OCI-LY7 (cell line): ENCODE measurements around the gene CARHSP1.

Experiments used
- EZH2phosphoT487 ChIP-seq: fragments of 200-600 bp; sonication (generic); IDR thresholded peaks from 2 replicates; pipeline ENCODE4 v1.6.1; 2018; ENCODE audit warnings: low read depth, borderline replicate concordance, mild to moderate bottlenecking, mixed run types, antibody characterized with exemption, low read length, moderate library complexity, mixed read lengths
- TF ChIP-seq, protein P1 (sequence below): fragments of 200-600 bp; sonication (generic); conservative IDR thresholded peaks from 2 replicates; pipeline ENCODE4 v1.5.1; 2014; ENCODE audit warnings: mild to moderate bottlenecking, antibody characterized with exemption, low read length, moderate library complexity, mixed read lengths

DNA sequence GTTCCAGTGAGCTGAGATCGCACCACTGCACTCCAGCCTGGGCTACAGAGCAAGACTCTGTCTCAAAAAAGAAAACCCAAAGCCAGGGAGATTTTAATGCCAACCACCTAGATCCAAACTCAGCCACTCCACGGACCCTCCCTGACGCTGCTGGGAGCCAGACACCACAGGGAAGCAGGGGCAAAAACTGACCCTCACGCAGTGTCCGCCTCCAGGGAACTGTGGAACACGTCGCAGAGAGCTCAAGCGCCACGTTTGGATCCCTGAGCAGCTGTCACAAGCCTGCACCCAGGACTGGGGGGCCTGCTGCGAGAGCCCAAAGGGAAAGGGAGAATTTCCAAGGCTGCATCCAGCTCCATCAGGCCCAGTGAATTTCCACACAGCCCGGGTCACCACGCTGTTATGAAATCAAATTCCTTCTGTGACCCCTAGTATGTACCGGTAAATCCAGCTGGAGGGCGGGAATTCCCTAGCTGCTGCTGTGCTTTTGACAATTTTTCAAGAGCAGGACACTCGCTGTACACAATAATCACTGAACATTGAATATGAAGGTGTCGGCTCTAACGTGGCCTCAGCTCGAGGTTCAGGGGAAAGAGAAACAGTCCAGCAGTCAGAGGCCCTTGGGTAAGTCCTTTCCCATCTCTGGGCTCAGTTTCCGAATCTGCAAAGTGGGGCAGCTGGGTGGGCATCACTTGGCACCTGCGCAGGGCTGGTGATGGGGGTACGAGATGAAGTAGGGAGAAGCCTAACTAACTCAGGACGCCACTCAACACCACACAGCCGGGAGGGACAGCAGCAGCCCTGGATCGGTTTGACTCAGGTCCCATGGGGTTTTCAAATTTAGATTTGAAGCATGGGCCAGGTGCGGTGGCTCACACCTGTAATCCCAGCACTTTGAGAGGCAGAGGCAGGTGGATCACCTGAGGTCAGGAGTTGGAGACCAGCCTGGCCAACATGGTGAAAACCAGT, 8.6 kb downstream of the CARHSP1 start:
- TF ChIP-seq, protein P1, sequence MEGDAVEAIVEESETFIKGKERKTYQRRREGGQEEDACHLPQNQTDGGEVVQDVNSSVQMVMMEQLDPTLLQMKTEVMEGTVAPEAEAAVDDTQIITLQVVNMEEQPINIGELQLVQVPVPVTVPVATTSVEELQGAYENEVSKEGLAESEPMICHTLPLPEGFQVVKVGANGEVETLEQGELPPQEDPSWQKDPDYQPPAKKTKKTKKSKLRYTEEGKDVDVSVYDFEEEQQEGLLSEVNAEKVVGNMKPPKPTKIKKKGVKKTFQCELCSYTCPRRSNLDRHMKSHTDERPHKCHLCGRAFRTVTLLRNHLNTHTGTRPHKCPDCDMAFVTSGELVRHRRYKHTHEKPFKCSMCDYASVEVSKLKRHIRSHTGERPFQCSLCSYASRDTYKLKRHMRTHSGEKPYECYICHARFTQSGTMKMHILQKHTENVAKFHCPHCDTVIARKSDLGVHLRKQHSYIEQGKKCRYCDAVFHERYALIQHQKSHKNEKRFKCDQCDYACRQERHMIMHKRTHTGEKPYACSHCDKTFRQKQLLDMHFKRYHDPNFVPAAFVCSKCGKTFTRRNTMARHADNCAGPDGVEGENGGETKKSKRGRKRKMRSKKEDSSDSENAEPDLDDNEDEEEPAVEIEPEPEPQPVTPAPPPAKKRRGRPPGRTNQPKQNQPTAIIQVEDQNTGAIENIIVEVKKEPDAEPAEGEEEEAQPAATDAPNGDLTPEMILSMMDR: no peak
- TF ChIP-seq EZH2phosphoT487: no peak
